KMS-11 (cell line): Measurements from ENCODE around the gene ITGAD.

Experiments
- H2AFZ ChIP-seq: fragments of 200-600 bp; sonication (generic); 2 replicates; pipeline ENCODE4 v1.6.1; 2016; ENCODE audit warnings: antibody characterized with exemption, mixed run types, low read depth
- H3K27ac ChIP-seq: fragments of 200-600 bp; sonication (generic); 2 replicates; pipeline ENCODE4 v1.6.1; 2016; ENCODE audit warnings: mild to moderate bottlenecking, mixed run types
- H3K27me3 ChIP-seq: fragments of 200-600 bp; sonication (generic); 2 replicates; pipeline ENCODE4 v1.6.1; 2017; ENCODE audit warnings: mild to moderate bottlenecking, low read depth, mixed run types, moderate library complexity; ENCODE audit not compliant: insufficient read depth
- H3K36me3 ChIP-seq: fragments of 200-600 bp; sonication (generic); 2 replicates; pipeline ENCODE4 v1.6.1; 2017; ENCODE audit warnings: mild to moderate bottlenecking, mixed run types; ENCODE audit not compliant: insufficient read depth
- H3K4me1 ChIP-seq: fragments of 200-600 bp; sonication (generic); 2 replicates; pipeline ENCODE4 v1.6.1; 2016; ENCODE audit warnings: mild to moderate bottlenecking, low read depth, mixed run types; ENCODE audit not compliant: poor library complexity, severe bottlenecking
- H3K4me2 ChIP-seq: fragments of 200-600 bp; sonication (generic); 2 replicates; pipeline ENCODE4 v1.7.0; 2016; ENCODE audit warnings: mild to moderate bottlenecking, mixed run types
- H3K4me3 ChIP-seq: fragments of 200-600 bp; sonication (generic); IDR thresholded peaks from 2 replicates; pipeline ENCODE4 v1.6.1; 2017; ENCODE audit warnings: low read depth, low read length, mixed read lengths; ENCODE audit not compliant: insufficient read depth
- H3K79me2 ChIP-seq: fragments of 200-600 bp; sonication (generic); 2 replicates; pipeline ENCODE4 v1.6.1; 2016; ENCODE audit warnings: low read depth, mixed run types; ENCODE audit not compliant: insufficient read depth
- H3K9ac ChIP-seq: fragments of 200-600 bp; sonication (generic); 2 replicates; pipeline ENCODE4 v1.6.1; 2016; ENCODE audit warnings: mild to moderate bottlenecking, mixed run types
- H4K20me1 ChIP-seq: fragments of 200-600 bp; sonication (generic); 2 replicates; pipeline ENCODE4 v1.6.1; 2016; ENCODE audit warnings: mild to moderate bottlenecking, mixed run types; ENCODE audit not compliant: insufficient read depth
- CTCF ChIP-seq: fragments of 200-600 bp; sonication (generic); conservative IDR thresholded peaks from 2 replicates; pipeline ENCODE4 v1.6.1; 2017; ENCODE audit warnings: low read depth, mild to moderate bottlenecking, antibody characterized with exemption, low read length, moderate library complexity, mixed read lengths

ITGAD gene

GRCh38 chr16:31377210-31377903 lies 15.8 kb upstream of the ITGAD start:
- Histone ChIP-seq H3K27me3 (no peaks in the 10 kb centered on the region), H2AFZ (no peak overlapping the region), H3K27ac (no peak overlapping the region), H4K20me1 (no peaks in the 10 kb centered on the region), H3K4me3 (no peak overlapping the region), H3K79me2 (no peaks in the 10 kb centered on the region), H3K9ac (no peak overlapping the region), H3K36me3 (no peaks in the 10 kb centered on the region), H3K4me1 (no peaks in the 10 kb centered on the region), H3K4me2 (no peak overlapping the region)
- no peak for TF ChIP-seq CTCF

- no peak overlapping the region for H2AFZ ChIP-seq
- no peaks in the 10 kb centered on the region for H3K27me3 ChIP-seq
These were observed 12.9 kb upstream of the ITGAD start for GRCh38 chr16:31380201-31380600.

GRCh38 chr16:31382485-31383161 lies 10.5 kb upstream of the ITGAD start:
- Histone ChIP-seq H3K27ac (no peak overlapping the region), H3K79me2 (no peaks in the 10 kb centered on the region), H3K9ac (no peak overlapping the region), H3K27me3 (no peaks in the 10 kb centered on the region), H3K36me3 (no peaks in the 10 kb centered on the region), H4K20me1 (no peaks in the 10 kb centered on the region), H3K4me1 (no peaks in the 10 kb centered on the region), H2AFZ (no peak overlapping the region), H3K4me2 (no peak overlapping the region), H3K4me3 (no peak overlapping the region)
- no peak; the same call in 1 of the 2 replicates for TF ChIP-seq CTCF

More at GRCh38 chr16:31380201-31380600, 12.9 kb upstream of the ITGAD start:
- H3K9ac ChIP-seq = no peak overlapping the region
- no peaks in the 10 kb centered on the region for H3K4me1 ChIP-seq
- no peaks in the 10 kb centered on the region for H4K20me1 ChIP-seq
- TF ChIP-seq CTCF = no peak
- no peaks in the 10 kb centered on the region for H3K36me3 ChIP-seq
- no peak overlapping the region for H3K4me3 ChIP-seq
- no peaks in the 10 kb centered on the region for H3K79me2 ChIP-seq
- no peak overlapping the region for H3K4me2 ChIP-seq
- H3K27ac ChIP-seq = no peak overlapping the region

GRCh38 chr16:31385680-31386079 lies 7.5 kb upstream of the ITGAD start:
- Histone ChIP-seq H4K20me1 (no peaks in the 10 kb centered on the region), H2AFZ (no peak overlapping the region), H3K4me3 (no peak overlapping the region), H3K9ac (no peak overlapping the region), H3K4me1 (no peaks in the 10 kb centered on the region), H3K36me3 (no peaks in the 10 kb centered on the region), H3K79me2 (no peaks in the 10 kb centered on the region), H3K4me2 (no peak overlapping the region), H3K27ac (no peak overlapping the region), H3K27me3 (no peaks in the 10 kb centered on the region)
- no peak for TF ChIP-seq CTCF
